CD4-positive, alpha-beta T cell (primary cell): ENCODE data around the gene SUN3. TPM values are rescaled to one million over a fixed set of nuclear protein-coding genes. Genes with fewer than 3 reads are reported as not detected.

Experiments used
- ATAC-seq: fragments of 200-7000 bp; cut with Tn5 transposase; one replicate; pipeline ENCODE4 v1.10.0; 2022; ENCODE audit warnings: mild to moderate bottlenecking; ENCODE audit not compliant: poor library complexity
- CTCF ChIA-PET: fragments of 350-600 bp; sonication (Branson Sonifier 250); formaldehyde crosslinking; loops from one replicate; lab custom pipeline; 2021; ENCODE audit warnings: antibody characterized with exemption, inconsistent platforms; lab: Charles Lee
- POLR2A ChIA-PET: fragments of 350-600 bp; sonication (Branson Sonifier 250); formaldehyde crosslinking; loops from one replicate; lab custom pipeline; 2021; ENCODE audit warnings: antibody characterized with exemption, inconsistent platforms; lab: Charles Lee
- DNase-seq, 14 experiments: peaks; one replicate each; pipeline ENCODE4 v3.0.0-alpha.2; 2013 to 2020; ENCODE audit warnings: mixed read lengths in 2 of 14
- H3K27ac ChIP-seq, 2 donors: one replicate each; pipeline versions ENCODE4 v1.5.1 to v1.7.0; 2013; ENCODE audit warnings: low read length in 2 of 2, low read depth in 1 of 2, mild to moderate bottlenecking in 1 of 2
- H3K27me3 ChIP-seq, 2 experiments: 1 replicate in 1 of 2; 2 replicates in 1 of 2; pipeline versions ENCODE4 v1.6.1 to v1.7.0; 2013; ENCODE audit warnings: low read length in 2 of 2, control low read depth in 1 of 2, mild to moderate bottlenecking in 1 of 2, moderate library complexity in 1 of 2; ENCODE audit not compliant: insufficient read depth in 2 of 2, control insufficient read depth in 1 of 2
- H3K36me3 ChIP-seq: one replicate; pipeline ENCODE4 v1.6.1; 2013; ENCODE audit warnings: low read length, control low read depth; ENCODE audit not compliant: insufficient read depth
- H3K4me1 ChIP-seq: one replicate; pipeline ENCODE4 v1.6.1; 2013; ENCODE audit warnings: low read length, control low read depth; ENCODE audit not compliant: insufficient read depth
- H3K4me3 ChIP-seq: one replicate; pipeline ENCODE4 v1.5.1; 2013; ENCODE audit warnings: mild to moderate bottlenecking, low read length, moderate library complexity
- H3K9me3 ChIP-seq, 2 experiments: 1 replicate in 1 of 2; 2 replicates in 1 of 2; pipeline versions ENCODE4 v1.6.1 to v1.7.0; 2013; ENCODE audit warnings: low read length in 2 of 2, mild to moderate bottlenecking in 2 of 2, control low read depth in 1 of 2, moderate library complexity in 1 of 2; ENCODE audit not compliant: control insufficient read depth in 1 of 2, insufficient read depth in 1 of 2
- H3K27ac Mint-ChIP-seq: one replicate; pipeline ENCODE4 v1.8.0; 2020; ENCODE audit warnings: mixed read lengths
- H3K27me3 Mint-ChIP-seq: one replicate; pipeline ENCODE4 v1.8.0; 2021; ENCODE audit warnings: mixed read lengths
- H3K36me3 Mint-ChIP-seq: one replicate; pipeline ENCODE4 v1.8.0; 2021; ENCODE audit warnings: low read depth, mixed read lengths
- H3K4me1 Mint-ChIP-seq: one replicate; pipeline ENCODE4 v1.8.0; 2021; ENCODE audit warnings: low read depth, mixed read lengths
- H3K4me3 Mint-ChIP-seq: one replicate; pipeline ENCODE4 v1.8.0; 2020; ENCODE audit warnings: mild to moderate bottlenecking, mixed read lengths
- H3K9me3 Mint-ChIP-seq: one replicate; pipeline ENCODE4 v1.8.0; 2020; ENCODE audit warnings: mixed read lengths
- intact Hi-C, 2 experiments: fragments of 100-400 bp; cut with DNase I in 1 of 2; cut with micrococcal nuclease in 1 of 2; formaldehyde crosslinking; loops; one replicate each; pipeline versions ENCODE4 v1.15.1 to v1.9.0; 2023 to 2025; cut with DNase I, micrococcal nuclease
- total RNA-seq, 174 experiments: library from RNA in 2 of 174; stranded (reverse) in 2 of 174; gene quantifications; one replicate each; pipeline ENCODE4 v1.2.3 and lab custom pipeline; 2021 to 2026
- TF ChIP-seq, protein P1 (sequence below): fragments of 200-600 bp; IDR thresholded peaks from one replicate; pipeline ENCODE4 v1.8.0; 2022; ENCODE audit warnings: antibody characterized with exemption, mild to moderate bottlenecking

Gene SUN3
- total RNA-seq, 2 experiments from 2014 or later, result not detected

DNA sequence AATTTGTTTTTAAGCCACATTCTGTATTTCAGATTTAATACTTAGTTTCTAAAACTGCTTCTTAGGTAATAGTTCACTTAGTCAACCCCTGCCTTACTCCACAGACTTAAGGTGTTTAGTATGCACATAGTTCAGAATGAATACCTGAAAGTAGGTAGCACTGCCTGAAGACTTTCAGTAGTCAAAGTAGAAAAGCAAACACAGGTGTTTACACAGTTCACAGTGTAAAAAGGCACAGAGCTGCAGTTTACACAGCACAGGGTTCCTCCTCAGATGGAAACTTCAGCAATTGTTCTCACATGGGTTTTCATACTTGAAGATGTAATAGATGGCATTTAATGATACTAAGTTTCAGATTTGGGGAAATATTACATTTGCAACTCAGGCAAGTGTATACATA lies 77.5 kb downstream of the SUN3 start:
- DNase-seq (no peak), ATAC-seq (no peak)
- intact Hi-C loops, result no loop called here
- Histone ChIP-seq H3K36me3 (peaks cover 10% of the 10 kb centered on the region), H3K4me3 (no peak overlapping the region), H3K27me3 (no peaks in the 10 kb centered on the region), H3K9me3 (no peaks in the 10 kb centered on the region), H3K4me1 (no peaks in the 10 kb centered on the region), H3K27ac (no peak overlapping the region)
- no peaks in the 10 kb centered on the region for H3K9me3 Mint-ChIP-seq
- H3K4me1 Mint-ChIP-seq, result no peaks in the 10 kb centered on the region
- no peak overlapping the region for H3K27ac Mint-ChIP-seq
- ChIA-PET POLR2A (no interaction called here), CTCF (no interaction called here)
- TF ChIP-seq, protein P1, sequence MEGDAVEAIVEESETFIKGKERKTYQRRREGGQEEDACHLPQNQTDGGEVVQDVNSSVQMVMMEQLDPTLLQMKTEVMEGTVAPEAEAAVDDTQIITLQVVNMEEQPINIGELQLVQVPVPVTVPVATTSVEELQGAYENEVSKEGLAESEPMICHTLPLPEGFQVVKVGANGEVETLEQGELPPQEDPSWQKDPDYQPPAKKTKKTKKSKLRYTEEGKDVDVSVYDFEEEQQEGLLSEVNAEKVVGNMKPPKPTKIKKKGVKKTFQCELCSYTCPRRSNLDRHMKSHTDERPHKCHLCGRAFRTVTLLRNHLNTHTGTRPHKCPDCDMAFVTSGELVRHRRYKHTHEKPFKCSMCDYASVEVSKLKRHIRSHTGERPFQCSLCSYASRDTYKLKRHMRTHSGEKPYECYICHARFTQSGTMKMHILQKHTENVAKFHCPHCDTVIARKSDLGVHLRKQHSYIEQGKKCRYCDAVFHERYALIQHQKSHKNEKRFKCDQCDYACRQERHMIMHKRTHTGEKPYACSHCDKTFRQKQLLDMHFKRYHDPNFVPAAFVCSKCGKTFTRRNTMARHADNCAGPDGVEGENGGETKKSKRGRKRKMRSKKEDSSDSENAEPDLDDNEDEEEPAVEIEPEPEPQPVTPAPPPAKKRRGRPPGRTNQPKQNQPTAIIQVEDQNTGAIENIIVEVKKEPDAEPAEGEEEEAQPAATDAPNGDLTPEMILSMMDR, result no peak
- peaks cover 20% of the 10 kb centered on the region for H3K36me3 Mint-ChIP-seq
- no peak overlapping the region for H3K4me3 Mint-ChIP-seq
- H3K27me3 Mint-ChIP-seq, result no peaks in the 10 kb centered on the region

DNA sequence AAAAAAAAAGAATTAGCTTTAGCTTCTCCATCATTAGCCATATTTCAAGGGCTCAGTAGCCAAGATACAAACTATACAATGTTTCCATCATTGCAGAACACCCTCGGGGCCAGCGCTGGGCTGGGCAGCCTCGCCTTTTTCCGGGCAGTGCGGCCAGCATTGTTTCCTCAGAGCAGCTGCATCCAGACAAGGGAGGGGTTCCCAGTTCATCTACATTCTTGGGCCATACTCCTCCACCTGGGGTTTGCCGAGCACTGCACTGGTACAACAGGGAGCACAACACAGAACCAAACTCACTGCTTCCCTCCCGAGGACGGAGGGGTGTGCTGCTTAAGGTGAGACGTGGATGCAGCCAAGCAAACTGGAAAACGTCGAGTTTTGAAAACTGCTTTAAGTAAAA lies 78.2 kb downstream of the SUN3 start:
- Histone ChIP-seq H3K27ac (no peak overlapping the region), H3K36me3 (peaks cover 6% of the 10 kb centered on the region), H3K27me3 (no peaks in the 10 kb centered on the region), H3K4me1 (no peaks in the 10 kb centered on the region), H3K4me3 (no peak overlapping the region), H3K9me3 (no peaks in the 10 kb centered on the region)
- ATAC-seq (no peak), DNase-seq (no peak)
- no peaks in the 10 kb centered on the region for H3K4me1 Mint-ChIP-seq
- H3K36me3 Mint-ChIP-seq, result peaks cover 14% of the 10 kb centered on the region
- no peaks in the 10 kb centered on the region for H3K27me3 Mint-ChIP-seq
- intact Hi-C loops, result no loop called here
- CTCF ChIA-PET, result no interaction called here
- no peak overlapping the region for H3K4me3 Mint-ChIP-seq
- POLR2A ChIA-PET, result no interaction called here
- no peak overlapping the region for H3K27ac Mint-ChIP-seq
- H3K9me3 Mint-ChIP-seq, result no peaks in the 10 kb centered on the region
- TF ChIP-seq, protein P1, result no peak

DNA sequence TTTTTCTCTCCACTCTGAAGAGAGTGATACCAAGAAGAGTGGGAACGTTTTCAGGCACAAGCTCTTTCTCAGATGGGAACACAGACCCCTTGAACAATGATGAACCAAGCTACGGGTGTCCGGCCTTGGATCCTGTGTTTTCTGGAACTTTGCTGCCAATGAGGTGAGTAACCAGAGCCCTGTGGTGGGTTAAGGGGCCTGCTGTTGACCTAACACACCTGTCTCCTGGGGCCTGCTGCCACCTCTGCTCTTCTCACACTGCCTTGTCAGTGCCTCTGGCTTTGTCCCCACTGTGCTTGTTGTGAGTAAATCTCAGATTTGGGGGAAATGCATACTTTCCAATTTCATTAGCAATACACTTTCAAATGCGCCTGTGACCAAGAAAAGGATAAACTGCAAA lies 79.2 kb downstream of the SUN3 start:
- Mint-ChIP-seq H3K4me3 (no peak overlapping the region), H3K27ac (no peak overlapping the region), H3K4me1 (no peaks in the 10 kb centered on the region), H3K36me3 (peaks cover 6% of the 10 kb centered on the region), H3K9me3 (no peaks in the 10 kb centered on the region), H3K27me3 (no peaks in the 10 kb centered on the region)
- no peak for DNase-seq
- CTCF ChIA-PET, result no interaction called here
- TF ChIP-seq, protein P1, result no peak
- Histone ChIP-seq H3K27ac (no peak overlapping the region), H3K9me3 (no peaks in the 10 kb centered on the region), H3K4me1 (no peaks in the 10 kb centered on the region), H3K27me3 (no peaks in the 10 kb centered on the region), H3K4me3 (no peak overlapping the region), H3K36me3 (peaks cover 2% of the 10 kb centered on the region)
- no peak for ATAC-seq
- intact Hi-C loops, result loop anchor here (5.0 to 10.0 kb wide), 2 partner anchors 1215 to 1903 kb away; no protein-coding TSS in a partner anchor
- POLR2A ChIA-PET, result no interaction called here
